Stomach (tissue), 4 donors: ENCODE data around the gene CCDC69.

Experiments
- CTCF ChIP-seq, 7 experiments: fragments of 450-650 bp in 4 of 7; fragments of 200-600 bp in 3 of 7; sonication (generic) in 3 of 7; IDR thresholded peaks; one replicate each; pipeline ENCODE4 v1.5.1; 2016 to 2019; ENCODE audit warnings: antibody characterized with exemption in 7 of 7, control low read depth in 2 of 7, mild to moderate bottlenecking in 1 of 7
- POLR2AphosphoS5 ChIP-seq, 3 donors: sonication (generic); formaldehyde crosslinking; IDR thresholded peaks; one replicate each; pipeline ENCODE4 v1.6.1; 2016; ENCODE audit warnings: antibody characterized with exemption in 3 of 3

- TF ChIP-seq CTCF (IDR thresholded peaks at IDR 0.05) (no peak), POLR2AphosphoS5 (IDR thresholded peaks at IDR 0.05) (no peak)
Observed at GRCh38 chr5:151155775-151156506, 68.0 kb downstream of the CCDC69 start.
